H1 (cell line): ENCODE measurements around the gene P3H4. TPM values are rescaled to one million over a fixed set of nuclear protein-coding genes. Genes with fewer than 3 reads are reported as not detected.

Experiments used
- CTCF ChIP-seq, 3 experiments: IDR thresholded peaks; 1 replicate in 2 of 3; 2 replicates in 1 of 3; pipeline versions ENCODE4 v1.5.1 to v1.6.1; 2011; ENCODE audit warnings: low read length in 3 of 3, mild to moderate bottlenecking in 3 of 3, inconsistent platforms in 2 of 3, low read depth in 1 of 3, moderate library complexity in 1 of 3; ENCODE audit not compliant: insufficient read depth in 1 of 3; ENCODE audit errors: control extremely low read depth in 1 of 3
- JUN ChIP-seq: IDR thresholded peaks from 2 replicates; pipeline ENCODE4 v1.6.1; 2011; ENCODE audit warnings: low read depth, mild to moderate bottlenecking, improper control_type of control experiment, low read length
- POLR2AphosphoS5 ChIP-seq: IDR thresholded peaks from 2 replicates; pipeline ENCODE4 v1.6.1; 2011; ENCODE audit warnings: low read depth, low read length
- RFX5 ChIP-seq: IDR thresholded peaks from 2 replicates; pipeline ENCODE4 v1.6.1; 2011; ENCODE audit warnings: low read depth, low read length, improper control_type of control experiment, borderline replicate concordance
- RNF2 ChIP-seq: fragments of 200-900, 300-1000 bp; sonication (generic); IDR thresholded peaks from 2 replicates; pipeline ENCODE4 v1.7.1; 2016; ENCODE audit warnings: borderline replicate concordance, low read depth, mild to moderate bottlenecking, antibody characterized with exemption, low read length; ENCODE audit not compliant: poor library complexity, severe bottlenecking; ENCODE audit errors: missing control alignments
- SAP30 ChIP-seq: fragments of 300-600 bp; sonication (generic); IDR thresholded peaks from 2 replicates; pipeline ENCODE4 v1.7.1; 2012; ENCODE audit warnings: low read length, moderate library complexity, mild to moderate bottlenecking, inconsistent platforms; ENCODE audit not compliant: insufficient read depth, insufficient replicate concordance
- polyA plus RNA-seq, 7 experiments: library from polyadenylated mRNA; depleted of rRNA in 3 of 7; stranded (reverse) in 5 of 7; unstranded in 2 of 7; fragments of >200 nt in 5 of 7; fragments of 200-250 nt in 2 of 7; gene quantifications; 1 replicate in 5 of 7; 2 replicates in 1 of 7; 4 replicates in 1 of 7; pipeline versions ENCODE4 v1.2.1 to v1.2.3, GENCODE V29; 2011 to 2013; ENCODE audit warnings: missing spikeins in 2 of 7, mixed read lengths in 2 of 7
- total RNA-seq: library from RNA; stranded (reverse); fragmentation: NEBNext Ultra II Directional; extraction: Animal tissue kit (Norgen Biotek cat#: 25700); gene quantifications from 2 replicates; pipeline ENCODE4 v1.2.1, GENCODE V29; 2021

P3H4 gene
- total and polyA plus RNA-seq, 2 of the 8 experiments (the other 6 are each of a cell fraction or from before 2014, with no cell fraction given) = 23.4 to 26.7 TPM

- TF ChIP-seq POLR2AphosphoS5 = no peak
- TF ChIP-seq JUN = no peak
- TF ChIP-seq CTCF (IDR thresholded peaks at IDR 0.05; ENCODE audit: control extremely low read depth in 1 of 3, insufficient read depth in 1 of 3, low read depth in 1 of 3, low read length in 3 of 3) = no peak
- TF ChIP-seq SAP30 = no peak
- no peak for TF ChIP-seq RNF2
- TF ChIP-seq RFX5 = no peak
These were observed 26.2 kb upstream of the P3H4 start, which contains the start of gene KLHL10 (continued) for GRCh38 chr17:41837761-41838538.
